ENCODE results near the gene FCGR3A. TPM values are rescaled to one million over a fixed set of nuclear protein-coding genes. Genes with fewer than 3 reads are reported as not detected.

FCGR3A gene
- total RNA-seq, 2 experiments from 2014 or later, result not detected

- H3K4me2 ChIP-seq (ENCODE audit: low read length), result no peak overlapping the region
- TF ChIP-seq CTCF (conservative IDR thresholded peaks at IDR 0.05; ENCODE audit: low read length) (no peak), EZH2phosphoT487 (IDR thresholded peaks at IDR 0.05; ENCODE audit: borderline replicate concordance, low read depth, low read length) (no peak)
These were observed 37.9 kb downstream of the FCGR3A start for GRCh38 chr1:161511756-161512060.

GRCh38 chr1:161511018-161511755, 38.4 kb downstream of the FCGR3A start:
- POLR2A ChIA-PET, result interaction anchor here (0.6 kb wide), 1 partner anchor 226 kb away, joined by 3 read pairs; no protein-coding TSS in a partner anchor
- Histone ChIP-seq H3K9me3 (ENCODE audit: low read length) (no peaks in the 10 kb centered on the region), H3K4me3 (ENCODE audit: low read depth, low read length, poor library complexity, severe bottlenecking) (no peak overlapping the region), H4K20me1 (ENCODE audit: insufficient read depth, low read length) (no peaks in the 10 kb centered on the region), H3K4me1 (ENCODE audit: insufficient read depth, low read length, poor library complexity, severe bottlenecking) (no peaks in the 10 kb centered on the region), H3K9me2 (ENCODE audit: insufficient read depth, low read length) (no peaks in the 10 kb centered on the region), H3K4me2 (ENCODE audit: low read length) (no peak overlapping the region), H3K27ac (ENCODE audit: low read depth, low read length, poor library complexity, severe bottlenecking) (no peak overlapping the region), H2AFZ (ENCODE audit: low read length) (no peak overlapping the region), H3K79me2 (ENCODE audit: insufficient read depth, low read depth, low read length) (no peaks in the 10 kb centered on the region), H3K36me3 (ENCODE audit: insufficient read depth, low read length) (no peaks in the 10 kb centered on the region)
- no peak for DNase-seq (ENCODE audit: low spot score)
- TF ChIP-seq EZH2phosphoT487 (IDR thresholded peaks at IDR 0.05; ENCODE audit: borderline replicate concordance, low read depth, low read length) (no peak), CTCF (conservative IDR thresholded peaks at IDR 0.05; ENCODE audit: low read length) (no peak)
- BruUV-seq (replicated peaks), result no TSS peak
- intact Hi-C loops (cut with micrococcal nuclease; ENCODE audit: unreplicated experiment), result no loop called here
- CTCF ChIA-PET (ENCODE audit: unreplicated experiment), result no interaction called here

More at GRCh38 chr1:161511756-161512060, 37.9 kb downstream of the FCGR3A start:
- H3K36me3 ChIP-seq (ENCODE audit: insufficient read depth, low read length), result no peaks in the 10 kb centered on the region
- no peaks in the 10 kb centered on the region for H4K20me1 ChIP-seq (ENCODE audit: insufficient read depth, low read length)
- no peak overlapping the region for H3K27ac ChIP-seq (ENCODE audit: low read depth, low read length, poor library complexity, severe bottlenecking)
- no peaks in the 10 kb centered on the region for H3K9me2 ChIP-seq (ENCODE audit: insufficient read depth, low read length)
- H2AFZ ChIP-seq (ENCODE audit: low read length), result no peak overlapping the region
- no TSS peak for BruUV-seq (replicated peaks)
- H3K4me3 ChIP-seq (ENCODE audit: low read depth, low read length, poor library complexity, severe bottlenecking), result no peak overlapping the region
- H3K79me2 ChIP-seq (ENCODE audit: insufficient read depth, low read depth, low read length), result no peaks in the 10 kb centered on the region
- H3K9me3 ChIP-seq (ENCODE audit: low read length), result no peaks in the 10 kb centered on the region
- no peaks in the 10 kb centered on the region for H3K4me1 ChIP-seq (ENCODE audit: insufficient read depth, low read length, poor library complexity, severe bottlenecking)
- intact Hi-C loops (cut with micrococcal nuclease; ENCODE audit: unreplicated experiment), result no loop called here
- DNase-seq (ENCODE audit: low spot score), result no peak
- ChIA-PET CTCF (ENCODE audit: unreplicated experiment) (no interaction called here), POLR2A (interaction anchor here (0.6 kb wide), 1 partner anchor 227 kb away, joined by 3 read pairs; no protein-coding TSS in a partner anchor)

GRCh38 chr1:161510477-161510876, 39.1 kb downstream of the FCGR3A start:
- Histone ChIP-seq H3K36me3 (ENCODE audit: insufficient read depth, low read length) (no peaks in the 10 kb centered on the region), H3K9me3 (ENCODE audit: low read length) (no peaks in the 10 kb centered on the region), H3K4me1 (ENCODE audit: insufficient read depth, low read length, poor library complexity, severe bottlenecking) (peaks cover 5% of the 10 kb centered on the region), H2AFZ (ENCODE audit: low read length) (no peak overlapping the region), H3K9me2 (ENCODE audit: insufficient read depth, low read length) (no peaks in the 10 kb centered on the region), H3K4me3 (ENCODE audit: low read depth, low read length, poor library complexity, severe bottlenecking) (no peak overlapping the region), H3K27ac (ENCODE audit: low read depth, low read length, poor library complexity, severe bottlenecking) (no peak overlapping the region), H4K20me1 (ENCODE audit: insufficient read depth, low read length) (no peaks in the 10 kb centered on the region), H3K79me2 (ENCODE audit: insufficient read depth, low read depth, low read length) (no peaks in the 10 kb centered on the region), H3K4me2 (ENCODE audit: low read length) (no peak overlapping the region)
- ChIA-PET CTCF (ENCODE audit: unreplicated experiment) (no interaction called here), POLR2A (no interaction called here)
- intact Hi-C loops (cut with micrococcal nuclease; ENCODE audit: unreplicated experiment), result no loop called here
- TF ChIP-seq EZH2phosphoT487 (IDR thresholded peaks at IDR 0.05; ENCODE audit: borderline replicate concordance, low read depth, low read length) (no peak), CTCF (conservative IDR thresholded peaks at IDR 0.05; ENCODE audit: low read length) (no peak)
- BruUV-seq (replicated peaks), result no TSS peak
- no peak for DNase-seq (ENCODE audit: low spot score)

Data from OCI-LY7 (cell line).